IMR-90 (cell line): ENCODE results near the gene DUSP22. TPM values are rescaled to one million over a fixed set of nuclear protein-coding genes. Genes with fewer than 3 reads are reported as not detected.

Experiments used
- ATAC-seq: fragments of 200-7000 bp; cut with Tn5 transposase; 2 replicates; pipeline ENCODE4 v1.9.1; 2020; ENCODE audit warnings: low read depth, mild to moderate bottlenecking, moderate library complexity
- BruUV-seq: library from RNA; stranded (reverse); fragments of 400-500 nt; replicated peaks from 2 replicates; lab custom pipeline; 2021; lab: Mats Ljungman, UMichigan
- CTCF ChIA-PET: fragments of 300-600 bp; formaldehyde crosslinking; extraction: SDS; loops from one replicate; lab custom pipeline; 2021; ENCODE audit warnings: antibody characterized with exemption; lab: Yijun Ruan, JAX
- POLR2A ChIA-PET: fragments of 300-600 bp; sonication (Branson Sonifier 250); formaldehyde crosslinking; loops from one replicate; lab custom pipeline; 2022; ENCODE audit warnings: antibody characterized with exemption; ENCODE audit not compliant: unreplicated experiment; lab: Charles Lee
- DNase-seq: peaks from one replicate; pipeline ENCODE4 v3.0.0; 2013
- H2AFZ ChIP-seq: replicated peaks from 2 replicates; pipeline ENCODE3; 2013; ENCODE audit warnings: low read length, mild to moderate bottlenecking; ENCODE audit not compliant: poor library complexity
- H2AK5ac ChIP-seq: 2 replicates; pipeline ENCODE4 v1.6.1; 2013; ENCODE audit warnings: low read depth, low read length, inconsistent platforms
- H2AK9ac ChIP-seq: replicated peaks from 2 replicates; pipeline ENCODE3; 2013; ENCODE audit warnings: mild to moderate bottlenecking, low read depth, low read length, moderate library complexity; ENCODE audit not compliant: poor library complexity
- H2BK120ac ChIP-seq: 2 replicates; pipeline ENCODE4 v1.6.1; 2013; ENCODE audit warnings: low read depth, low read length, inconsistent platforms
- H2BK15ac ChIP-seq: 3 replicates; pipeline ENCODE4 v1.6.1; 2013; ENCODE audit warnings: low read depth, low read length, inconsistent platforms
- H2BK20ac ChIP-seq: 2 replicates; pipeline ENCODE4 v1.6.1; 2013; ENCODE audit warnings: low read depth, mild to moderate bottlenecking, inconsistent platforms, low read length, moderate library complexity
- H2BK5ac ChIP-seq: 2 replicates; pipeline ENCODE4 v1.6.1; 2013; ENCODE audit warnings: mild to moderate bottlenecking, low read depth, low read length, inconsistent platforms; ENCODE audit not compliant: poor library complexity, severe bottlenecking
- H3K14ac ChIP-seq: replicated peaks from 2 replicates; pipeline ENCODE4 v1.6.1; 2013; ENCODE audit warnings: low read depth, low read length, inconsistent platforms
- H3K18ac ChIP-seq: 2 replicates; pipeline ENCODE4 v1.6.1; 2013; ENCODE audit warnings: low read depth, low read length, control low read depth
- H3K23ac ChIP-seq: 2 replicates; pipeline ENCODE4 v1.6.1; 2013; ENCODE audit warnings: low read depth, low read length, inconsistent platforms
- H3K27ac ChIP-seq: 2 replicates; pipeline ENCODE4 v1.5.1; 2013; ENCODE audit warnings: mild to moderate bottlenecking, control low read depth, low read length; ENCODE audit not compliant: insufficient read depth
- H3K27me3 ChIP-seq: 2 replicates; pipeline ENCODE4 v1.6.1; 2013; ENCODE audit warnings: low read length; ENCODE audit not compliant: control insufficient read depth, insufficient read depth
- H3K36me3 ChIP-seq: 2 replicates; pipeline ENCODE4 v1.6.1; 2013; ENCODE audit warnings: low read length, mixed read lengths; ENCODE audit not compliant: control insufficient read depth, insufficient read depth
- H3K4ac ChIP-seq: 2 replicates; pipeline ENCODE4 v1.6.1; 2013; ENCODE audit warnings: low read depth, low read length, inconsistent platforms
- H3K4me1 ChIP-seq: 2 replicates; pipeline ENCODE4 v1.6.1; 2013; ENCODE audit warnings: low read length, mixed read lengths; ENCODE audit not compliant: control insufficient read depth, insufficient read depth
- H3K4me2 ChIP-seq: 2 replicates; pipeline ENCODE4 v1.6.1; 2013; ENCODE audit warnings: low read depth, mild to moderate bottlenecking, control low read depth, low read length, moderate library complexity
- H3K4me3 ChIP-seq: 2 replicates; pipeline ENCODE4 v1.5.1; 2013; ENCODE audit warnings: low read depth, mild to moderate bottlenecking, control low read depth, low read length, moderate library complexity; ENCODE audit not compliant: insufficient read depth
- H3K56ac ChIP-seq: 2 replicates; pipeline ENCODE4 v1.6.1; 2013; ENCODE audit warnings: low read length, inconsistent platforms; ENCODE audit not compliant: insufficient read depth; ENCODE audit errors: extremely low read depth
- H3K79me1 ChIP-seq, 2 experiments: 2 replicates each; pipeline ENCODE4 v1.6.1; 2013; ENCODE audit warnings: low read length in 2 of 2, inconsistent platforms in 1 of 2, low read depth in 1 of 2
- H3K9ac ChIP-seq: 2 replicates; pipeline ENCODE4 v1.6.1; 2013; ENCODE audit warnings: low read depth, low read length, control low read depth
- H3K9me1 ChIP-seq: 2 replicates; pipeline ENCODE4 v1.6.1; 2013; ENCODE audit warnings: low read length, inconsistent platforms; ENCODE audit not compliant: insufficient read depth
- H3K9me3 ChIP-seq: 2 replicates; pipeline ENCODE4 v1.6.1; 2013; ENCODE audit warnings: low read length; ENCODE audit not compliant: control insufficient read depth, insufficient read depth
- H4K20me1 ChIP-seq: 2 replicates; pipeline ENCODE4 v1.6.1; 2013; ENCODE audit warnings: low read length, inconsistent platforms; ENCODE audit not compliant: insufficient read depth
- H4K5ac ChIP-seq: 2 replicates; pipeline ENCODE4 v1.6.1; 2013; ENCODE audit warnings: mild to moderate bottlenecking, low read depth, low read length, control low read depth
- H4K8ac ChIP-seq, 2 experiments: 2 replicates each; pipeline ENCODE4 v1.6.1; 2013; ENCODE audit warnings: low read depth in 2 of 2, low read length in 2 of 2, control low read depth in 1 of 2, inconsistent platforms in 1 of 2
- H4K91ac ChIP-seq: 2 replicates; pipeline ENCODE4 v1.6.1; 2013; ENCODE audit warnings: low read depth, low read length, inconsistent platforms; ENCODE audit not compliant: insufficient read depth
- BHLHE40 ChIP-seq: fragments of 150-350 bp; IDR thresholded peaks from 2 replicates; pipeline ENCODE4 v1.6.1; 2016; ENCODE audit warnings: mild to moderate bottlenecking, low read depth, low read length
- CHD1 ChIP-seq: IDR thresholded peaks from 2 replicates; pipeline ENCODE4 v1.6.1; 2012; ENCODE audit warnings: low read depth, low read length, improper control_type of control experiment
- MAFK ChIP-seq: IDR thresholded peaks from 2 replicates; pipeline ENCODE4 v1.6.1; 2012; ENCODE audit warnings: low read depth, low read length, improper control_type of control experiment
- NFE2L2 ChIP-seq: fragments of 150-350 bp; IDR thresholded peaks from 2 replicates; pipeline ENCODE4 v1.6.1; 2016; ENCODE audit warnings: low read depth, mild to moderate bottlenecking, low read length
- RAD21 ChIP-seq: IDR thresholded peaks from 2 replicates; pipeline ENCODE4 v1.6.1; 2012; ENCODE audit warnings: low read length, improper control_type of control experiment
- RCOR1 ChIP-seq: IDR thresholded peaks from 2 replicates; pipeline ENCODE4 v1.6.1; 2012; ENCODE audit warnings: mild to moderate bottlenecking, low read length, improper control_type of control experiment; ENCODE audit not compliant: insufficient replicate concordance
- RFX5 ChIP-seq: IDR thresholded peaks from 2 replicates; pipeline ENCODE4 v1.8.0; 2012; ENCODE audit warnings: low read depth, mild to moderate bottlenecking, low read length, moderate library complexity
- SMC3 ChIP-seq: fragments of 150-350 bp; IDR thresholded peaks from 2 replicates; pipeline ENCODE4 v1.6.1; 2016; ENCODE audit warnings: low read depth, mild to moderate bottlenecking, antibody characterized with exemption, low read length, moderate library complexity
- WGBS, 2 experiments: methylation state at CpG; one replicate each; pipeline versions ENCODE4 v1.1.5 to v1.1.7; 2013; ENCODE audit warnings: missing lambda C conversion rate in 2 of 2; ENCODE audit not compliant: insufficient read length in 1 of 2; ENCODE audit errors: extremely low coverage in 2 of 2; 5-methylcytosine and 5-hydroxymethylcytosine counted together
- dilution Hi-C: fragments of 300-500 bp; cut with HindIII; formaldehyde crosslinking; loops from one replicate; pipeline ENCODE4 v1.14.3; 2018; ENCODE audit warnings: low sequenced_read_pairs; ENCODE audit not compliant: unreplicated experiment
- in situ Hi-C: fragments of 300-500 bp; cut with MboI; formaldehyde crosslinking; loops from 3 replicates; pipeline ENCODE4 v1.14.3; 2019; ENCODE audit warnings: low sequenced_read_pairs, inconsistent platforms, mixed read lengths
- intact Hi-C: fragments of 100-400 bp; cut with micrococcal nuclease; formaldehyde crosslinking; loops from 2 replicates; pipeline ENCODE4 v1.10.0; 2022
- polyA plus RNA-seq, 3 experiments: library from polyadenylated mRNA; depleted of rRNA; stranded (reverse); fragments of >200 nt; gene quantifications; 2 replicates each; pipeline ENCODE4 v1.2.3, GENCODE V29; 2012; ENCODE audit warnings: low replicate concordance in 1 of 3
- total RNA-seq: library from RNA; depleted of rRNA; stranded (reverse); fragments of >200 nt; gene quantifications from 2 replicates; pipeline ENCODE4 v1.2.3, GENCODE V29; 2012
- TF ChIP-seq, protein P1 (sequence below): fragments of 150-350 bp; IDR thresholded peaks from 2 replicates; pipeline ENCODE4 v1.6.1; 2016; ENCODE audit warnings: low read depth, mild to moderate bottlenecking, low read length, moderate library complexity, borderline replicate concordance
- TF ChIP-seq, protein P2 (sequence below): conservative IDR thresholded peaks from 2 replicates; pipeline ENCODE4 v1.5.1; 2012; ENCODE audit warnings: mild to moderate bottlenecking, low read depth, low read length, improper control_type of control experiment

DUSP22 gene
- total and polyA plus RNA-seq, 2 of the 4 experiments (the other 2 are of a cell fraction): 7.1 to 8.2 TPM

DNA sequence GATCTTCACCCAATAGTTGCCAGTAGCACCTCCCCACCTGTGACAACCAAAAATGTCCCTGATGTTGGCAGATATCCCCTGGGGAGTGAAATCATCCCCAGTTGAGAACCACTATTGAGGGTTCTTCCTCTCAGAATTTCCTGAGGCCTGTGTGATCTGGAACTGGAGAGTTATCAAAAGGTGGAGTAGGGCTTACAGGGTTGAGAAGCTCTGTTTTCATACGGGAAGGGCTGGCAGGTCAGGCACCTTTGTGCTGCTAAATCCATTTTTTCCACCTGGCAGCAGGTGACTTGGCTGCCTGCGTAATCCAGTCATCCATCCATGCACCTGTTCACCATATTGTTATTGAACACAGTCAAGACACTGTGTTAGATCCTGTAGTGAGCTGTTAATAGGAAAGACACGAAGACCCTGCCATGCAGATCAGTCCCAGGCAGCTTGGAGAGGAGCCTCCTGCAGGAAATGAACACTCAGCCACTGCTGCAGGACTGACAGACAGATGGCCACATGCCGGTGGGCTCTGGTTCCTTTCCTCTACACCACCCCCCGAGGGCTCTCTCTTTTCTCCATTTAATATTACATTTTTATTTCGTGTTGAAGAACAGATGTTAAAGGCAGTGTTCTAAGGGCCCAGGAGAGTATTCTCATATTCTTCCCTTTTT, 5.4 kb downstream of the DUSP22 start:
- H4K8ac ChIP-seq: no peak overlapping the region
- no peak overlapping the region for H3K27ac ChIP-seq
- peaks cover 2% of the 10 kb centered on the region; the same call in 1 of the 2 replicates for H3K9me3 ChIP-seq
- H3K18ac ChIP-seq: no peak overlapping the region
- ATAC-seq (no peak), DNase-seq (no peak)
- H3K14ac ChIP-seq: no peak overlapping the region
- no peak overlapping the region for H2BK5ac ChIP-seq
- no peak overlapping the region for H2BK20ac ChIP-seq
- H3K27me3 ChIP-seq: no peaks in the 10 kb centered on the region
- no peak overlapping the region for H4K91ac ChIP-seq
- no peak overlapping the region for H2AK5ac ChIP-seq
- dilution Hi-C loops: no loop called here
- intact Hi-C loops: loop anchor here (10.0 kb wide), 1 partner anchor 207 kb away; no protein-coding TSS in a partner anchor
- BruUV-seq: no TSS peak
- H3K79me1 ChIP-seq: peaks cover 0 to 17% of the 10 kb centered on the region in 2 experiments; a peak in 2 of 4 replicates
- no peak overlapping the region for H3K4ac ChIP-seq
- ChIA-PET CTCF (no interaction called here), POLR2A (no interaction called here)
- no peak overlapping the region for H3K9ac ChIP-seq
- no peak overlapping the region for H3K56ac ChIP-seq
- WGBS, 2 experiments: 30% methylated on average over 1 of the region's 6 CpGs; no CpG with 5 or more reads in 1 of the 2 experiments
- H3K9me1 ChIP-seq: peaks cover 3% of the 10 kb centered on the region; the same call in 1 of the 2 replicates
- no peaks in the 10 kb centered on the region for H4K20me1 ChIP-seq
- no peak overlapping the region for H3K4me2 ChIP-seq
- no peak overlapping the region for H4K5ac ChIP-seq
- in situ Hi-C loops: no loop called here
- H3K36me3 ChIP-seq: no peaks in the 10 kb centered on the region
- no peak overlapping the region for H2AK9ac ChIP-seq
- H3K23ac ChIP-seq: no peak overlapping the region
- H3K4me3 ChIP-seq: no peak overlapping the region
- no peak overlapping the region for H2BK120ac ChIP-seq
- H2AFZ ChIP-seq: no peak overlapping the region
- 0 out of 2 replicates have a peak, but pooled peaks cover 2% of the 10 kb centered on the region for H3K4me1 ChIP-seq
- H2BK15ac ChIP-seq: no peak overlapping the region
- TF ChIP-seq, protein P1, sequence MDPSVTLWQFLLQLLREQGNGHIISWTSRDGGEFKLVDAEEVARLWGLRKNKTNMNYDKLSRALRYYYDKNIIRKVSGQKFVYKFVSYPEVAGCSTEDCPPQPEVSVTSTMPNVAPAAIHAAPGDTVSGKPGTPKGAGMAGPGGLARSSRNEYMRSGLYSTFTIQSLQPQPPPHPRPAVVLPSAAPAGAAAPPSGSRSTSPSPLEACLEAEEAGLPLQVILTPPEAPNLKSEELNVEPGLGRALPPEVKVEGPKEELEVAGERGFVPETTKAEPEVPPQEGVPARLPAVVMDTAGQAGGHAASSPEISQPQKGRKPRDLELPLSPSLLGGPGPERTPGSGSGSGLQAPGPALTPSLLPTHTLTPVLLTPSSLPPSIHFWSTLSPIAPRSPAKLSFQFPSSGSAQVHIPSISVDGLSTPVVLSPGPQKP: no peak
- TF ChIP-seq NFE2L2 (no peak), CHD1 (no peak), SMC3 (no peak), RAD21 (no peak), MAFK (no peak), RFX5 (no peak), RCOR1 (no peak), BHLHE40 (no peak)
- TF ChIP-seq, protein P2, sequence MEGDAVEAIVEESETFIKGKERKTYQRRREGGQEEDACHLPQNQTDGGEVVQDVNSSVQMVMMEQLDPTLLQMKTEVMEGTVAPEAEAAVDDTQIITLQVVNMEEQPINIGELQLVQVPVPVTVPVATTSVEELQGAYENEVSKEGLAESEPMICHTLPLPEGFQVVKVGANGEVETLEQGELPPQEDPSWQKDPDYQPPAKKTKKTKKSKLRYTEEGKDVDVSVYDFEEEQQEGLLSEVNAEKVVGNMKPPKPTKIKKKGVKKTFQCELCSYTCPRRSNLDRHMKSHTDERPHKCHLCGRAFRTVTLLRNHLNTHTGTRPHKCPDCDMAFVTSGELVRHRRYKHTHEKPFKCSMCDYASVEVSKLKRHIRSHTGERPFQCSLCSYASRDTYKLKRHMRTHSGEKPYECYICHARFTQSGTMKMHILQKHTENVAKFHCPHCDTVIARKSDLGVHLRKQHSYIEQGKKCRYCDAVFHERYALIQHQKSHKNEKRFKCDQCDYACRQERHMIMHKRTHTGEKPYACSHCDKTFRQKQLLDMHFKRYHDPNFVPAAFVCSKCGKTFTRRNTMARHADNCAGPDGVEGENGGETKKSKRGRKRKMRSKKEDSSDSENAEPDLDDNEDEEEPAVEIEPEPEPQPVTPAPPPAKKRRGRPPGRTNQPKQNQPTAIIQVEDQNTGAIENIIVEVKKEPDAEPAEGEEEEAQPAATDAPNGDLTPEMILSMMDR: no peak
